Stimulated activated memory B cell treated with anti-CD40 and anti-IgM and Interleukin-4, amounts not matched to agents 10 μg/mL and 1 μg/mL and 100 μg/mL, for 72 hours (primary cell): ENCODE data around the gene ZNF844.

ENCODE experiments used
- ATAC-seq: fragments of 150-1000 bp; cut with Tn5 transposase; 2 replicates; pipeline ENCODE4 v1.10.0; 2021
- H3K27ac Mint-ChIP-seq: one replicate; pipeline ENCODE4 v1.8.0; 2022; ENCODE audit warnings: mild to moderate bottlenecking, mixed read lengths
- H3K27me3 Mint-ChIP-seq: one replicate; pipeline ENCODE4 v1.8.0; 2022; ENCODE audit warnings: mixed read lengths
- H3K36me3 Mint-ChIP-seq: one replicate; pipeline ENCODE4 v1.8.0; 2022; ENCODE audit warnings: mixed read lengths
- H3K4me1 Mint-ChIP-seq: one replicate; pipeline ENCODE4 v1.8.0; 2022; ENCODE audit warnings: mixed read lengths
- H3K4me3 Mint-ChIP-seq: one replicate; pipeline ENCODE4 v1.8.0; 2022; ENCODE audit warnings: mild to moderate bottlenecking, moderate library complexity, mixed read lengths
- H3K9me3 Mint-ChIP-seq: one replicate; pipeline ENCODE4 v1.8.0; 2022; ENCODE audit warnings: mixed read lengths

The ZNF844 gene

DNA sequence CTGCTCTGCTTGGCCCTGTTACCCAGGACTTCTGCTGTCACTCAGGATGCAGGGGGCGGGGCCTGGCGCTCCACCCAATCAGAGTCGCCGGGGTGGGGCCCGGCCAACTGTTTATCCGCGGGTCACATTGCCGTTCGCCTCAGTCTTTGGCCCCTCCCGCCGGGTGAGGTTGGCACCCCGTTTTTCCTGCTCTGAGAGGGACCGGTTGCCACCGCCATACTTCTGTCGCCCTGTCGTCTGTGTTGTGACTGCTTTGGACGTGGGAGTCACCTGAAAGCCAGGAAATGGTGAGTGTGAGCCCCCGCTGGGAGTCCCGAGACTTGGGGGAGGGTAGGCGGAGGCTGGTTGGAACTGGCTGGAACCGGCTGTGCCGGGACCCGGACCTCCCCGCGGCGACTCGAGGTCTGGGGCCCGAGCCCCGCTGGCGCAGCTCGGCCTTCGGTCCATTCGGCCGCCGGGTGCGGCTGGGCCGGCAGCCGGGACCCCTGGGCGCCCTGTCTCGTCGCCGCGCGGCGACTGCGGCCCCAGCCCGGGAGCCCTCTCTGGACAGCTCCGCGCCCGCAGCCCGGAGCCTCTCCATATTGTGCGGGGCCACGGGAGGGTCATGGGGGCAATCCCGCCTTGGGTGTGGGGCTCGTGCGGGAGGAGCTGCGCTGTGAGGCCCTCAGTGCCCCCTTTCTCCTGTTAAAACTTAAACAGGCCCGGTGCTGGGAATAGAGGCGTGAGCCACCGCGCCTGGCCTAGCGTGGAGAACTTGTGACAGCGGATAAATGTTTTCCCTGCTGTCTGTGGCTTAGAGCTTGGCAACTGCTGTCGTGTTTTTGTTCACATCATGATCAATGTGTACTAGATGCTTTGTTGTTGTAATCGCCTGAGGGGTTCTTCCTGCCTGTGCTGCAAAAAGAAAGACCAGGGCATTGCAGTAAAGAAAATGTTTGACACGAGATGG lies at the start of gene ZNF844:
TSS of gene ZNF844 (plus strand) at position 142 of the 949 bp plus-strand sequence. CDS start at position 285, 143 bp downstream.
- Mint-ChIP-seq H3K4me3 (peak within 1 kb of the TSS; percentile 97), H3K27ac (peak within 1 kb of the TSS; percentile 98), H3K4me1 (peaks cover 24% of the 10 kb centered on the region), H3K27me3 (no peaks in the 10 kb centered on the region), H3K9me3 (peaks cover 3% of the 10 kb centered on the region), H3K36me3 (peaks cover 17% of the 10 kb centered on the region)
- ATAC-seq, result peak; percentile 98

GRCh38 chr19:12015015-12015752 lies 49.3 kb upstream of the ZNF844 start:
- Mint-ChIP-seq H3K4me1 (no peaks in the 10 kb centered on the region), H3K36me3 (peaks cover 84% of the 10 kb centered on the region), H3K9me3 (peaks cover 21% of the 10 kb centered on the region), H3K27me3 (no peaks in the 10 kb centered on the region), H3K4me3 (no peak overlapping the region), H3K27ac (no peak overlapping the region)
- no peak for ATAC-seq

GRCh38 chr19:12015753-12016116 lies 48.8 kb upstream of the ZNF844 start:
- no peak overlapping the region for H3K27ac Mint-ChIP-seq
- peaks cover 79% of the 10 kb centered on the region for H3K36me3 Mint-ChIP-seq
- no peaks in the 10 kb centered on the region for H3K27me3 Mint-ChIP-seq
- H3K4me3 Mint-ChIP-seq, result no peak overlapping the region
- no peak for ATAC-seq
- H3K4me1 Mint-ChIP-seq, result no peaks in the 10 kb centered on the region
- peaks cover 21% of the 10 kb centered on the region for H3K9me3 Mint-ChIP-seq

DNA sequence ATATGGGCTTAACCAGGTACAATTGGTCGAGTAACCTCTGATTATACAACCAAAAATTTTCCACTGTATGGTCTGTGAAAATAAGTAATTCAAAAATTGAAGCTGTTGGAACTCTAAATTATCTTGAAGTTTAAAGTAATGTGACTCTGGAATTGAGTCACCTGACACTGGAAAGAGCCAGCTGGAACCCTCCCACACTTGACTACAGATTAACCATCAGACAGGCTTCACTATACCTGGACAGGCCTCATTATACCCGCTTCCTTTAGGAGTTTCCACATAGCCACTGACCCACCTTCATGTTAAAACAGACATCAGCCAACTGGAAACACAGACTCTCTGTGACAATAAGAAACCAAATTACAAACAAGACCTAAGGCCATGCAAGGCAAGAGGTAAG lies 30.3 kb upstream of the ZNF844 start:
- Mint-ChIP-seq H3K4me3 (peak overlapping the region; percentile 36), H3K27ac (no peak overlapping the region), H3K27me3 (no peaks in the 10 kb centered on the region), H3K4me1 (peaks cover 20% of the 10 kb centered on the region), H3K36me3 (no peaks in the 10 kb centered on the region), H3K9me3 (no peaks in the 10 kb centered on the region)
- no peak for ATAC-seq

DNA sequence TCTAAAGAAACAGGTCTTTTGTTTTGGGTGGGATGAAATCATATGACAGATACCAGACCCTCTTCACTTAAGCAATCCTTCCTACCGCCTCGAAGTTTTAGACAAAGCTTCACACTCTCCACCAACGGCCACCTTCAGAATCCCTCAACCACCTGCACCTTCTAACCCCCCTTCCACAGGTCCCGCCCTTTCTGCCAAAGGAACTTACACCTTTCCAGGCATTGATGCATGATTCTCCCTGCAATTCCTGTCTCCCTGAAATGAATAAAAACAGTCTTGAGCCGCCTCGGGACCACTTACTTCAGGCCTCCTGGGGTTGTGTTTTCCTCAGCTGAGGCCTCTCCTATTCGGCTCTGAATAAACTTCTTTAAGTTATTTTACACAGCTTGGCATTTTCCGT lies 29.9 kb upstream of the ZNF844 start:
- no peaks in the 10 kb centered on the region for H3K9me3 Mint-ChIP-seq
- no peaks in the 10 kb centered on the region for H3K36me3 Mint-ChIP-seq
- H3K4me1 Mint-ChIP-seq, result peaks cover 20% of the 10 kb centered on the region
- H3K4me3 Mint-ChIP-seq, result peak overlapping the region; percentile 36
- H3K27me3 Mint-ChIP-seq, result no peaks in the 10 kb centered on the region
- H3K27ac Mint-ChIP-seq, result no peak overlapping the region
- no peak for ATAC-seq

GRCh38 chr19:12035220-12036172 lies 29.0 kb upstream of the ZNF844 start, which contains the start of gene ZNF433:
ZNF433 (minus strand) TSS chr19:12035679; CDS start chr19:12035539, 140 bp downstream.
- Mint-ChIP-seq H3K27ac (peak within 1 kb of the TSS; percentile 84), H3K4me3 (peak within 1 kb of the TSS; percentile 90), H3K27me3 (no peaks in the 10 kb centered on the region), H3K9me3 (no peaks in the 10 kb centered on the region), H3K4me1 (peaks cover 20% of the 10 kb centered on the region), H3K36me3 (no peaks in the 10 kb centered on the region)
- ATAC-seq, result peak; percentile 97

- no peak overlapping the region for H3K27ac Mint-ChIP-seq
- H3K4me1 Mint-ChIP-seq, result no peaks in the 10 kb centered on the region
- peaks cover 29% of the 10 kb centered on the region for H3K36me3 Mint-ChIP-seq
- no peaks in the 10 kb centered on the region for H3K27me3 Mint-ChIP-seq
- H3K9me3 Mint-ChIP-seq, result peaks cover 8% of the 10 kb centered on the region
- ATAC-seq, result no peak
- H3K4me3 Mint-ChIP-seq, result no peak overlapping the region
Measured at GRCh38 chr19:12042893-12043292, 21.6 kb upstream of the ZNF844 start.

- H3K27ac Mint-ChIP-seq, result no peak overlapping the region
- H3K4me3 Mint-ChIP-seq, result no peak overlapping the region
- H3K27me3 Mint-ChIP-seq, result no peaks in the 10 kb centered on the region
- ATAC-seq, result no peak
- peaks cover 29% of the 10 kb centered on the region for H3K36me3 Mint-ChIP-seq
- no peaks in the 10 kb centered on the region for H3K4me1 Mint-ChIP-seq
- peaks cover 8% of the 10 kb centered on the region for H3K9me3 Mint-ChIP-seq
Measured at GRCh38 chr19:12043752-12044422, 20.6 kb upstream of the ZNF844 start.

DNA sequence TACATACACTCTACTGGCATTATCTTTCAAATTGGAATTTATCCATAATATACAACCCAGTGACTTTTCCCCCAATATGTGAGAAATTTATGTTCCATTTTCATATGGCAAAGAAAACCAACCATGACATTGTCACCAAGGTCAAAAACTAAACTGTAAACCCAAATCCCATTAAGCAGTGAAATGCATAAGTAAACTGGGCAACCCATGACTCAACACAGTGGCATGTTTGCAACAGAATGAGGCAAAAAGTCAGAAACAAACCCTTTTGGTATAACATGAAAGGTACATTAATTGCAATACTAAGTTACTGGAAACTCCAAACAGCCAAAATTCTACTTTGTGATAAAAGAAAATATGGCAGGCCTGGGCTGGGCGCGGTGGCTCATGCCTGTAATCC lies 16.7 kb upstream of the ZNF844 start:
- peaks cover 24% of the 10 kb centered on the region for H3K36me3 Mint-ChIP-seq
- H3K9me3 Mint-ChIP-seq, result peaks cover 5% of the 10 kb centered on the region
- H3K4me3 Mint-ChIP-seq, result no peak overlapping the region
- ATAC-seq, result no peak
- peaks cover 12% of the 10 kb centered on the region for H3K4me1 Mint-ChIP-seq
- H3K27ac Mint-ChIP-seq, result no peak overlapping the region
- peaks cover 9% of the 10 kb centered on the region for H3K27me3 Mint-ChIP-seq

DNA sequence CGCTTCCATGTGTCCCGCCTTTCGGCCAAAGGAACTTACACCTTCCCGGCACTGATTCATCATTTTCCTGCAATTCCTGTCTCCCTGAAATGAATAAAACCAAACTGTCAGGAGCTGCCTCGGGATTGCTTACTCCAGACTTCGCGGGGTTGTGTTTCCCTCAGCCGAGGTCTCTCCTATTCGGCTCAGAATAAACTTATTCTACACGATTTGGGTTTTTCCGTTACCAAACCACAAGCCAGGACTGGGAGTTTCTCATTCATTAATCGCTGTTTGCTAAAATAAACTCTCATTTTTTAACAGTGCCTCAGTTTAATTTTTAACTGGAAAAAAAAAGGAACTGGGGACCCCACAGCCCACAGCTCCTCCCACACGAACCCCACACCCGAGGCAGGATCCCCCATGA lies 12.4 kb upstream of the ZNF844 start:
- Mint-ChIP-seq H3K4me1 (peaks cover 18% of the 10 kb centered on the region), H3K27me3 (peaks cover 9% of the 10 kb centered on the region), H3K27ac (peak overlapping the region; percentile 21), H3K4me3 (peak overlapping the region; percentile 93), H3K9me3 (no peaks in the 10 kb centered on the region), H3K36me3 (no peaks in the 10 kb centered on the region)
- peak; percentile 39 for ATAC-seq

DNA sequence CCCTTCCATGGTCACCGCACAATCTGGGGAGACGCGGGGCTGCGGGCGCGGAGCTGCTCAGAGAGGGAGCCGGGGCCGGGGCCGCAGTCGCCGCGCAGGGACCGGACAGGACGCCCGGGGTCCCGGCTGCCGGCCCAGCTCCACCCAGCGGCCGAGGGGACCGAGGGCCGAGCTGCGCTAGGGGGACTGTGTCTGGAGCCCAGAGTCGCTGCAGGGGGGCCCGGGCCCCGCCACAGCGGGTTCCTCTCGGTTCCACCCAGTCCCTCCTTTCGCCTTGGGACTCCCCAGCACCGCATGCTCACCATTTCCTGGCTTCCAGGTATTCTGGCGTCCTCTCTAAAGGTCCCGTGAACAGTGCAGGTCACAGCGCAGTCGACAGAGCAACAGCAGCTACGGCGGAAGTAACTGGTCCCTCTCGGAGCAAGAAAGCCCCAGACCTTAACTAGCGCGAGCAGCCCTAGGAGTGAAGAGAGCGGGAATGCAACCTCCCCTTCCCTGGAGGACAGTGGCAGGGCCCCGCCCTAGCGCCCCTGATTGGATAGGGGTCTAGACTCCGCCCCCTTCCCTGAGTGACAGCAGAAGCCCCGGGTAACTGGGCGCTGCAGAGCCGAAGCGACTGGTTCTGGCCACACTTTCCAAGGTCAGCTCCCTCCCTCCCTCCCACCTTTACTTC lies 11.9 kb upstream of the ZNF844 start, which contains the start of gene ZNF878:
TSS of gene ZNF878 (minus strand) at position 465 of the 673 bp plus-strand sequence. CDS start at position 305, 160 bp downstream.
- peak within 1 kb of the TSS; percentile 93 for H3K4me3 Mint-ChIP-seq
- H3K4me1 Mint-ChIP-seq, result peaks cover 18% of the 10 kb centered on the region
- peaks cover 9% of the 10 kb centered on the region for H3K27me3 Mint-ChIP-seq
- peak within 1 kb of the TSS; percentile 21 for H3K27ac Mint-ChIP-seq
- H3K9me3 Mint-ChIP-seq, result no peaks in the 10 kb centered on the region
- H3K36me3 Mint-ChIP-seq, result no peaks in the 10 kb centered on the region
- ATAC-seq, result peak; percentile 95

DNA sequence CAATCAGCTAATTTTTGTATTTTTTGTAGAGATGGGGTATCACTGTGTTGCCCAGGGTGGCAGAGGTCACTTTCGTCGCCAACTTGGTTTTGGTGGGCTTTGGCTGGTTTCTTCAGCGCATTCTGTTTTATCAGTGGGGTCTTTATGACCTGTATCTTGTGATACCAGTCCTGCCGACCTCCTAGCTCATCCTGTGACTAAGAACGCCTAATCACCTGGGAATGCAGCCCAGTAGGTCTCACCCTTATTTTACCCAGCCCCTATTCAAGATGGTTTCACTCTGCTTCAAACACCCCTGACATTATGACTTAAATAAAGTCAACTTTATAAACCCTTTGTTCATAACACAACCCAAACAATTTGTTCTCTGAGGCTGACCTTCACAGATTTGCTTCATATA lies 8.7 kb upstream of the ZNF844 start:
- H3K27ac Mint-ChIP-seq, result no peak overlapping the region
- H3K4me3 Mint-ChIP-seq, result no peak overlapping the region
- peaks cover 26% of the 10 kb centered on the region for H3K4me1 Mint-ChIP-seq
- no peaks in the 10 kb centered on the region for H3K36me3 Mint-ChIP-seq
- no peaks in the 10 kb centered on the region for H3K9me3 Mint-ChIP-seq
- H3K27me3 Mint-ChIP-seq, result peaks cover 9% of the 10 kb centered on the region
- no peak for ATAC-seq

GRCh38 chr19:12075538-12076139 lies 11.1 kb downstream of the ZNF844 start:
- no peak overlapping the region for H3K4me3 Mint-ChIP-seq
- no peak overlapping the region for H3K27ac Mint-ChIP-seq
- H3K9me3 Mint-ChIP-seq, result peaks cover 19% of the 10 kb centered on the region
- H3K36me3 Mint-ChIP-seq, result peaks cover 64% of the 10 kb centered on the region
- ATAC-seq, result no peak
- no peaks in the 10 kb centered on the region for H3K27me3 Mint-ChIP-seq
- H3K4me1 Mint-ChIP-seq, result no peaks in the 10 kb centered on the region
